Measurements from ENCODE around the gene OPALIN.
"Not testable (repeated sequence)": the region's sequence is repeated elsewhere in the genome, so short reads cannot be mapped to it uniquely, and the experiment has no call there.

The OPALIN gene

GRCh38 chr10:96334616-96335526, 23.9 kb downstream of the OPALIN start:
- DNase-seq: peak; percentile 9

- DNase-seq: no peak
Measured at GRCh38 chr10:96333101-96333500, 25.7 kb downstream of the OPALIN start.

- no peak for DNase-seq
Measured at GRCh38 chr10:96327462-96327861, 31.3 kb downstream of the OPALIN start.

GRCh38 chr10:96325719-96326373, 33.0 kb downstream of the OPALIN start:
- no peak for DNase-seq

GRCh38 chr10:96324447-96324846, 34.4 kb downstream of the OPALIN start:
- no peak for DNase-seq

GRCh38 chr10:96322275-96322674, 36.5 kb downstream of the OPALIN start:
- DNase-seq: no peak

- no peak for DNase-seq
Measured at GRCh38 chr10:96321822-96322221, 37.0 kb downstream of the OPALIN start.

GRCh38 chr10:96319754-96320474, 38.9 kb downstream of the OPALIN start:
- no peak for DNase-seq

GRCh38 chr10:96317067-96317833, 41.6 kb downstream of the OPALIN start:
- no peak for DNase-seq

GRCh38 chr10:96313344-96313743, 45.5 kb downstream of the OPALIN start:
- no peak for DNase-seq

GRCh38 chr10:96311180-96311715, 47.6 kb downstream of the OPALIN start:
- no peak for DNase-seq

- no peak for DNase-seq
Measured at GRCh38 chr10:96310321-96310669, 48.5 kb downstream of the OPALIN start.

GRCh38 chr10:96309628-96310320, 49.0 kb downstream of the OPALIN start:
- no peak for DNase-seq

- DNase-seq: not testable (repeated sequence)
Measured at GRCh38 chr10:96308854-96309253, 49.9 kb downstream of the OPALIN start.

GRCh38 chr10:96306516-96306915, 52.3 kb downstream of the OPALIN start:
- DNase-seq: no peak

GRCh38 chr10:96305019-96305418, 53.8 kb downstream of the OPALIN start:
- no peak for DNase-seq

- DNase-seq: no peak
Measured at GRCh38 chr10:96304230-96304629, 54.6 kb downstream of the OPALIN start, which contains the start of gene DNTT. TSS of gene DNTT (plus strand) at chr10:96304434. CDS start at chr10:96304498, 64 bp downstream.

GRCh38 chr10:96301616-96302015, 57.2 kb downstream of the OPALIN start:
- no peak for DNase-seq

- no peak for DNase-seq
Measured at GRCh38 chr10:96299383-96299782, 59.4 kb downstream of the OPALIN start.

- no peak for DNase-seq
Measured at GRCh38 chr10:96298362-96298761, 60.4 kb downstream of the OPALIN start.

GRCh38 chr10:96297486-96297885, 61.3 kb downstream of the OPALIN start:
- no peak for DNase-seq

- no peak for DNase-seq
Measured at GRCh38 chr10:96295475-96295874, 63.3 kb downstream of the OPALIN start.

All from fibroblast of skin of right quadriceps (primary cell).